HFFc6 (cell line): ENCODE data around the gene GABRG3. TPM values are rescaled to one million over a fixed set of nuclear protein-coding genes. Genes with fewer than 3 reads are reported as not detected.

ENCODE experiments used
- DNase-seq: peaks from one replicate; pipeline ENCODE4 v3.0.0-alpha.2; 2018
- H3K27ac Mint-ChIP-seq: 2 replicates; pipeline ENCODE4 v1.8.0; 2020; ENCODE audit warnings: mild to moderate bottlenecking, mixed read lengths
- H3K27me3 Mint-ChIP-seq: 2 replicates; pipeline ENCODE4 v1.8.0; 2021; ENCODE audit warnings: mild to moderate bottlenecking, moderate library complexity, mixed read lengths; ENCODE audit not compliant: insufficient read depth
- H3K36me3 Mint-ChIP-seq: 2 replicates; pipeline ENCODE4 v1.8.0; 2021; ENCODE audit warnings: low read depth, mixed read lengths
- H3K4me1 Mint-ChIP-seq: 2 replicates; pipeline ENCODE4 v1.8.0; 2020; ENCODE audit warnings: low read depth, mixed read lengths
- H3K4me3 Mint-ChIP-seq: 2 replicates; pipeline ENCODE4 v1.8.0; 2020; ENCODE audit warnings: mild to moderate bottlenecking, moderate library complexity, mixed read lengths
- H3K9me3 Mint-ChIP-seq: 2 replicates; pipeline ENCODE4 v1.8.0; 2020; ENCODE audit warnings: mild to moderate bottlenecking, mixed read lengths
- CTCF ChIP-seq: fragments of 200-600 bp; sonication (generic); IDR thresholded peaks from 2 replicates; pipeline ENCODE4 v1.5.0; 2021; ENCODE audit warnings: antibody characterized with exemption, mild to moderate bottlenecking
- total RNA-seq, 6 experiments: library from RNA; stranded (reverse); fragmentation: NEBNext Ultra II Directional; extraction: Animal tissue kit (Norgen Biotek cat#: 25700); gene quantifications; 2 replicates in 1 of 6; 3 replicates in 5 of 6; pipeline ENCODE4 v1.2.3, GENCODE V29; 2021

Gene GABRG3
- total RNA-seq, 6 experiments from 2014 or later, result not detected

GRCh38 chr15:27087651-27088583, 116.9 kb downstream of the GABRG3 start:
- DNase-seq, result no peak
- no peak for TF ChIP-seq CTCF
- no peaks in the 10 kb centered on the region for H3K4me1 Mint-ChIP-seq
- peaks cover 46% of the 10 kb centered on the region for H3K9me3 Mint-ChIP-seq
- H3K4me3 Mint-ChIP-seq, result no peak overlapping the region
- H3K36me3 Mint-ChIP-seq, result peaks cover 2% of the 10 kb centered on the region; the same call in 1 of the 2 replicates
- H3K27ac Mint-ChIP-seq, result no peak overlapping the region
- H3K27me3 Mint-ChIP-seq, result no peaks in the 10 kb centered on the region

- no peak overlapping the region for H3K27ac Mint-ChIP-seq
- H3K36me3 Mint-ChIP-seq, result peaks cover 5% of the 10 kb centered on the region; the same call in 1 of the 2 replicates
- H3K4me1 Mint-ChIP-seq, result no peaks in the 10 kb centered on the region
- TF ChIP-seq CTCF, result no peak
- no peak overlapping the region for H3K4me3 Mint-ChIP-seq
- H3K9me3 Mint-ChIP-seq, result peaks cover 43% of the 10 kb centered on the region
- no peak for DNase-seq
- H3K27me3 Mint-ChIP-seq, result no peaks in the 10 kb centered on the region
Observed at GRCh38 chr15:27088584-27089232, 117.7 kb downstream of the GABRG3 start.

- peaks cover 5% of the 10 kb centered on the region; the same call in 1 of the 2 replicates for H3K36me3 Mint-ChIP-seq
- no peaks in the 10 kb centered on the region for H3K4me1 Mint-ChIP-seq
- H3K27ac Mint-ChIP-seq, result no peak overlapping the region
- H3K27me3 Mint-ChIP-seq, result no peaks in the 10 kb centered on the region
- DNase-seq, result no peak
- no peak overlapping the region for H3K4me3 Mint-ChIP-seq
- no peak for TF ChIP-seq CTCF
- H3K9me3 Mint-ChIP-seq, result peaks cover 39% of the 10 kb centered on the region
Observed at GRCh38 chr15:27089233-27089586, 118.2 kb downstream of the GABRG3 start.

- no peak for TF ChIP-seq CTCF
- no peak for DNase-seq
- Mint-ChIP-seq H3K27me3 (no peaks in the 10 kb centered on the region), H3K9me3 (peaks cover 40% of the 10 kb centered on the region), H3K27ac (no peak overlapping the region), H3K4me3 (no peak overlapping the region), H3K4me1 (no peaks in the 10 kb centered on the region), H3K36me3 (peaks cover 5% of the 10 kb centered on the region; the same call in 1 of the 2 replicates)
Observed at GRCh38 chr15:27089676-27090075, 118.7 kb downstream of the GABRG3 start.

GRCh38 chr15:27091270-27091940, 120.4 kb downstream of the GABRG3 start:
- DNase-seq, result no peak
- no peak overlapping the region for H3K27ac Mint-ChIP-seq
- TF ChIP-seq CTCF, result no peak
- no peaks in the 10 kb centered on the region for H3K27me3 Mint-ChIP-seq
- peaks cover 5% of the 10 kb centered on the region; the same call in 1 of the 2 replicates for H3K36me3 Mint-ChIP-seq
- no peaks in the 10 kb centered on the region for H3K4me1 Mint-ChIP-seq
- peaks cover 49% of the 10 kb centered on the region for H3K9me3 Mint-ChIP-seq
- no peak overlapping the region for H3K4me3 Mint-ChIP-seq
